HepG2 (cell line): ENCODE results near the gene IGF2BP3. TPM values are rescaled to one million over a fixed set of nuclear protein-coding genes. Genes with fewer than 3 reads are reported as not detected.

Experiments
- ATAC-seq: fragments of 200-7000 bp; cut with Tn5 transposase; 3 replicates; pipeline ENCODE4 v1.9.1; 2020; ENCODE audit warnings: mild to moderate bottlenecking, moderate library complexity
- BruUV-seq: library from RNA; stranded (reverse); fragments of 400-500 nt; replicated peaks from 2 replicates; lab custom pipeline; 2021; lab: Mats Ljungman, UMichigan
- CTCF ChIA-PET: fragments of 300-600 bp; formaldehyde crosslinking; extraction: SDS; loops from one replicate; lab custom pipeline; 2021; ENCODE audit warnings: low total read pairs, inconsistent platforms, low intra/inter-chr PET ratio; lab: Yijun Ruan, JAX
- POLR2A ChIA-PET: fragments of 350-600 bp; sonication (Branson Sonifier 250); formaldehyde crosslinking; loops from one replicate; lab custom pipeline; 2020; ENCODE audit warnings: antibody characterized with exemption, inconsistent platforms; lab: Yijun Ruan, JAX
- DNase-seq: peaks from one replicate; pipeline ENCODE4 v3.0.0-alpha.2; 2015; ENCODE audit warnings: low spot score
- FAIRE-seq: peaks from 3 replicates; lab custom pipeline; 2011; peaks lifted over from hg19 to GRCh38; lab: Jason Lieb, UNC
- H2AFZ ChIP-seq: one replicate; pipeline ENCODE4 v1.6.1; 2011; ENCODE audit warnings: low read length, inconsistent platforms
- H3K27ac ChIP-seq: fragments of 300-600 bp; 3 replicates; pipeline ENCODE4 v1.8.0; 2011; ENCODE audit warnings: mixed run types, mild to moderate bottlenecking, mixed read lengths, low read length, inconsistent platforms; ENCODE audit not compliant: insufficient read depth; ENCODE audit errors: extremely low read length
- H3K27me3 ChIP-seq, 2 experiments: fragments of 200-600 bp in 1 of 2; 2 replicates in 1 of 2; 3 replicates in 1 of 2; pipeline versions ENCODE4 v1.6.0 to v1.8.0; 2011; ENCODE audit warnings: low read length in 2 of 2, mild to moderate bottlenecking in 2 of 2, moderate library complexity in 2 of 2, inconsistent platforms in 1 of 2; ENCODE audit not compliant: insufficient read depth in 2 of 2, control insufficient read depth in 1 of 2
- H3K36me3 ChIP-seq, 2 experiments: fragments of 200-600 bp in 1 of 2; replicated peaks in 1 of 2; 2 replicates in 1 of 2; 3 replicates in 1 of 2; pipeline versions ENCODE4 v1.5.1 to v1.8.0; 2011; ENCODE audit warnings: low read length in 2 of 2, inconsistent platforms in 1 of 2; ENCODE audit not compliant: insufficient read depth in 2 of 2, control insufficient read depth in 1 of 2
- H3K4me1 ChIP-seq: 2 replicates; pipeline ENCODE4 v1.5.1; 2012; ENCODE audit warnings: low read length, inconsistent platforms; ENCODE audit not compliant: insufficient read depth
- H3K4me2 ChIP-seq: 2 replicates; pipeline ENCODE4 v1.6.0; 2011; ENCODE audit warnings: low read depth, low read length, inconsistent platforms
- H3K4me3 ChIP-seq, 3 experiments: fragments of 200-600 bp in 1 of 3; sonication (generic), shearing (Covaris generic) in 1 of 3; replicated peaks in 1 of 3; 2 replicates each; pipeline ENCODE4 v1.5.1; 2011 to 2016; ENCODE audit warnings: low read length in 3 of 3, inconsistent platforms in 2 of 3, low read depth in 2 of 3, mild to moderate bottlenecking in 2 of 3, control low read depth in 1 of 3, mixed read lengths in 1 of 3; ENCODE audit not compliant: insufficient read depth in 1 of 3
- H3K79me2 ChIP-seq: one replicate; pipeline ENCODE4 v1.6.1; 2011; ENCODE audit warnings: low read length, inconsistent platforms; ENCODE audit not compliant: insufficient read depth
- H3K9ac ChIP-seq: 2 replicates; pipeline ENCODE4 v1.6.0; 2011; ENCODE audit warnings: mild to moderate bottlenecking, low read depth, low read length, inconsistent platforms; ENCODE audit not compliant: insufficient read depth
- H3K9me3 ChIP-seq: 2 replicates; pipeline ENCODE4 v1.5.1; 2012; ENCODE audit warnings: mild to moderate bottlenecking, low read length
- H4K20me1 ChIP-seq: 2 replicates; pipeline ENCODE4 v1.6.0; 2011; ENCODE audit warnings: inconsistent platforms, mild to moderate bottlenecking, low read length, moderate library complexity; ENCODE audit not compliant: insufficient read depth
- DNMT3B ChIP-seq: conservative IDR thresholded peaks from 2 replicates; pipeline ENCODE4 v1.6.1; 2016; ENCODE audit warnings: missing biosample characterization, control low read depth
- HNRNPK ChIP-seq: fragments of 200-400 bp; formaldehyde crosslinking; IDR thresholded peaks from 2 replicates; pipeline ENCODE4 v1.6.1; 2018; ENCODE audit warnings: low read length, low read depth, moderate library complexity, mild to moderate bottlenecking; ENCODE audit not compliant: poor library complexity, severe bottlenecking
- ISX ChIP-seq: sonication (generic); formaldehyde crosslinking; conservative IDR thresholded peaks from 2 replicates; pipeline ENCODE4 v1.5.0; 2020; ENCODE audit warnings: missing genetic modification reagents
- NCOA5 ChIP-seq: sonication (generic); formaldehyde crosslinking; IDR thresholded peaks from 2 replicates; pipeline ENCODE4 v1.4.0; 2020; ENCODE audit warnings: missing genetic modification reagents
- PTBP1 ChIP-seq: fragments of 200-400 bp; formaldehyde crosslinking; IDR thresholded peaks from 2 replicates; pipeline ENCODE4 v1.6.1; 2018; ENCODE audit warnings: low read length, low read depth; ENCODE audit not compliant: poor library complexity, severe bottlenecking
- TFDP2 ChIP-seq: sonication (generic); formaldehyde crosslinking; IDR thresholded peaks from 2 replicates; pipeline ENCODE4 v1.4.0; 2020; ENCODE audit warnings: missing genetic modification reagents
- ZBTB42 ChIP-seq: sonication (generic); formaldehyde crosslinking; IDR thresholded peaks from 2 replicates; pipeline ENCODE4 v1.5.0; 2020; ENCODE audit warnings: mild to moderate bottlenecking, missing genetic modification reagents
- ZFAT ChIP-seq: sonication (generic); formaldehyde crosslinking; conservative IDR thresholded peaks from 2 replicates; pipeline ENCODE4 v1.8.1; 2023; ENCODE audit warnings: missing genetic modification reagents, inconsistent platforms
- ZFP1 ChIP-seq: IDR thresholded peaks from 2 replicates; pipeline ENCODE4 v1.6.1; 2016
- ZKSCAN1 ChIP-seq: fragments of 150-350 bp; IDR thresholded peaks from 2 replicates; pipeline ENCODE4 v1.6.1; 2014; ENCODE audit warnings: low read length
- ZNF230 ChIP-seq: sonication (generic); formaldehyde crosslinking; IDR thresholded peaks from 2 replicates; pipeline ENCODE4 v1.4.0; 2020; ENCODE audit warnings: mild to moderate bottlenecking, missing genetic modification reagents
- ZNF546 ChIP-seq: sonication (generic); formaldehyde crosslinking; conservative IDR thresholded peaks from 2 replicates; pipeline ENCODE4 v1.8.1; 2023; ENCODE audit warnings: mild to moderate bottlenecking, missing genetic modification reagents
- ZNF83 ChIP-seq: sonication (generic); formaldehyde crosslinking; IDR thresholded peaks from 2 replicates; pipeline ENCODE4 v1.4.0; 2020; ENCODE audit warnings: missing genetic modification reagents, mild to moderate bottlenecking, borderline replicate concordance
- ZSCAN9 ChIP-seq: IDR thresholded peaks from 2 replicates; pipeline ENCODE4 v1.6.1; 2016; ENCODE audit warnings: borderline replicate concordance
- WGBS: methylation state at CpG from one replicate; pipeline ENCODE4 v1.1.6; 2017; ENCODE audit warnings: low lambda C conversion rate; 5-methylcytosine and 5-hydroxymethylcytosine counted together
- in situ Hi-C: cut with HindIII; loops from 2 replicates; pipeline ENCODE4 v1.10.0; 2017; ENCODE audit warnings: low pct_unique_long_range_greater_than_20kb; ENCODE audit not compliant: extremely low pct_ligation_motif_present
- intact Hi-C: fragments of 100-400 bp; cut with micrococcal nuclease; formaldehyde crosslinking; loops from one replicate; pipeline ENCODE4 v1.10.0; 2022; ENCODE audit not compliant: unreplicated experiment
- polyA plus RNA-seq, 8 experiments: library from polyadenylated mRNA; depleted of rRNA in 3 of 8; stranded (reverse) in 7 of 8; unstranded in 1 of 8; fragments of >200 nt; fragmentation: Illumina TruSeq in 4 of 8; extraction: Trizol in 4 of 8; gene quantifications; 2 replicates each; pipeline versions ENCODE4 v1.2.1 to v1.2.3, GENCODE V29; 2011 to 2016; ENCODE audit warnings: low read depth in 4 of 8, missing spikeins in 1 of 8, mixed read lengths in 1 of 8; ENCODE audit not compliant: insufficient read depth in 1 of 8
- total RNA-seq, 5 experiments: library from RNA; depleted of rRNA; stranded (reverse); fragments of >200 nt; fragmentation: Illumina TruSeq; extraction: Trizol; gene quantifications; 2 replicates each; pipeline ENCODE4 v1.2.3, GENCODE V29; 2016; ENCODE audit warnings: low read depth in 1 of 5
- TF ChIP-seq, protein P1 (sequence below): sonication (generic); formaldehyde crosslinking; IDR thresholded peaks from 2 replicates; pipeline ENCODE4 v1.8.0; 2022; ENCODE audit warnings: mild to moderate bottlenecking, missing genetic modification reagents, moderate library complexity
- TF ChIP-seq, protein P2 (sequence below): sonication (generic); formaldehyde crosslinking; IDR thresholded peaks from 2 replicates; pipeline ENCODE4 v1.4.0; 2020; ENCODE audit warnings: missing genetic modification reagents
- TF ChIP-seq, protein P3 (sequence below): sonication (generic); formaldehyde crosslinking; IDR thresholded peaks from 2 replicates; pipeline ENCODE4 v1.4.0; 2020; ENCODE audit warnings: missing genetic modification reagents, borderline replicate concordance

IGF2BP3 gene
- total and polyA plus RNA-seq, 2 of the 13 experiments (the other 11 are each of a cell fraction or from before 2014, with no cell fraction given) = 37.7 to 39.5 TPM

- no peaks in the 10 kb centered on the region for H3K36me3 ChIP-seq
- ATAC-seq (no peak), FAIRE-seq (no peak), DNase-seq (no peak)
- no peak overlapping the region for H3K27ac ChIP-seq
- BruUV-seq = no TSS peak
- no peak overlapping the region for H3K4me3 ChIP-seq
- H3K9me3 ChIP-seq = no peaks in the 10 kb centered on the region
- H3K9ac ChIP-seq = no peak overlapping the region
- WGBS = 94% methylated on average over 5 of the region's 5 CpGs
- no peaks in the 10 kb centered on the region for H3K79me2 ChIP-seq
- in situ Hi-C loops (loop anchor here (10.0 kb wide), 1 partner anchor 249 kb away; no protein-coding TSS in a partner anchor), intact Hi-C loops (loop anchor here (10.0 kb wide), 1 partner anchor 159 kb away; no protein-coding TSS in a partner anchor)
- H3K4me2 ChIP-seq = no peak overlapping the region
- H2AFZ ChIP-seq = no peak overlapping the region
- POLR2A ChIA-PET = interaction anchor here (1.3 kb wide), 1 partner anchor 18 kb away, joined by 4 read pairs; no protein-coding TSS in a partner anchor
- peaks cover 44% of the 10 kb centered on the region for H3K4me1 ChIP-seq
- H3K27me3 ChIP-seq = no peaks in the 10 kb centered on the region
- no peaks in the 10 kb centered on the region for H4K20me1 ChIP-seq
- CTCF ChIA-PET = no interaction called here
- TF ChIP-seq HNRNPK (no peak), ZNF83 (CRISPR knock-in tag) (no peak), DNMT3B (CRISPR knock-in tag) (no peak), ZNF546 (no peak), ZNF230 (CRISPR knock-in tag) (no peak), ISX (CRISPR knock-in tag) (no peak), ZFAT (CRISPR knock-in tag) (no peak), TFDP2 (CRISPR knock-in tag) (no peak), ZKSCAN1 (no peak), ZSCAN9 (no peak), PTBP1 (no peak), ZFP1 (CRISPR knock-in tag) (no peak), NCOA5 (no peak), ZBTB42 (no peak)
- TF ChIP-seq, protein P1, sequence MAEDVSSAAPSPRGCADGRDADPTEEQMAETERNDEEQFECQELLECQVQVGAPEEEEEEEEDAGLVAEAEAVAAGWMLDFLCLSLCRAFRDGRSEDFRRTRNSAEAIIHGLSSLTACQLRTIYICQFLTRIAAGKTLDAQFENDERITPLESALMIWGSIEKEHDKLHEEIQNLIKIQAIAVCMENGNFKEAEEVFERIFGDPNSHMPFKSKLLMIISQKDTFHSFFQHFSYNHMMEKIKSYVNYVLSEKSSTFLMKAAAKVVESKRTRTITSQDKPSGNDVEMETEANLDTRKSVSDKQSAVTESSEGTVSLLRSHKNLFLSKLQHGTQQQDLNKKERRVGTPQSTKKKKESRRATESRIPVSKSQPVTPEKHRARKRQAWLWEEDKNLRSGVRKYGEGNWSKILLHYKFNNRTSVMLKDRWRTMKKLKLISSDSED (CRISPR knock-in tag) = no peak
- TF ChIP-seq, protein P2, sequence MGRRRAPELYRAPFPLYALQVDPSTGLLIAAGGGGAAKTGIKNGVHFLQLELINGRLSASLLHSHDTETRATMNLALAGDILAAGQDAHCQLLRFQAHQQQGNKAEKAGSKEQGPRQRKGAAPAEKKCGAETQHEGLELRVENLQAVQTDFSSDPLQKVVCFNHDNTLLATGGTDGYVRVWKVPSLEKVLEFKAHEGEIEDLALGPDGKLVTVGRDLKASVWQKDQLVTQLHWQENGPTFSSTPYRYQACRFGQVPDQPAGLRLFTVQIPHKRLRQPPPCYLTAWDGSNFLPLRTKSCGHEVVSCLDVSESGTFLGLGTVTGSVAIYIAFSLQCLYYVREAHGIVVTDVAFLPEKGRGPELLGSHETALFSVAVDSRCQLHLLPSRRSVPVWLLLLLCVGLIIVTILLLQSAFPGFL (CRISPR knock-in tag) = no peak
- TF ChIP-seq, protein P3, sequence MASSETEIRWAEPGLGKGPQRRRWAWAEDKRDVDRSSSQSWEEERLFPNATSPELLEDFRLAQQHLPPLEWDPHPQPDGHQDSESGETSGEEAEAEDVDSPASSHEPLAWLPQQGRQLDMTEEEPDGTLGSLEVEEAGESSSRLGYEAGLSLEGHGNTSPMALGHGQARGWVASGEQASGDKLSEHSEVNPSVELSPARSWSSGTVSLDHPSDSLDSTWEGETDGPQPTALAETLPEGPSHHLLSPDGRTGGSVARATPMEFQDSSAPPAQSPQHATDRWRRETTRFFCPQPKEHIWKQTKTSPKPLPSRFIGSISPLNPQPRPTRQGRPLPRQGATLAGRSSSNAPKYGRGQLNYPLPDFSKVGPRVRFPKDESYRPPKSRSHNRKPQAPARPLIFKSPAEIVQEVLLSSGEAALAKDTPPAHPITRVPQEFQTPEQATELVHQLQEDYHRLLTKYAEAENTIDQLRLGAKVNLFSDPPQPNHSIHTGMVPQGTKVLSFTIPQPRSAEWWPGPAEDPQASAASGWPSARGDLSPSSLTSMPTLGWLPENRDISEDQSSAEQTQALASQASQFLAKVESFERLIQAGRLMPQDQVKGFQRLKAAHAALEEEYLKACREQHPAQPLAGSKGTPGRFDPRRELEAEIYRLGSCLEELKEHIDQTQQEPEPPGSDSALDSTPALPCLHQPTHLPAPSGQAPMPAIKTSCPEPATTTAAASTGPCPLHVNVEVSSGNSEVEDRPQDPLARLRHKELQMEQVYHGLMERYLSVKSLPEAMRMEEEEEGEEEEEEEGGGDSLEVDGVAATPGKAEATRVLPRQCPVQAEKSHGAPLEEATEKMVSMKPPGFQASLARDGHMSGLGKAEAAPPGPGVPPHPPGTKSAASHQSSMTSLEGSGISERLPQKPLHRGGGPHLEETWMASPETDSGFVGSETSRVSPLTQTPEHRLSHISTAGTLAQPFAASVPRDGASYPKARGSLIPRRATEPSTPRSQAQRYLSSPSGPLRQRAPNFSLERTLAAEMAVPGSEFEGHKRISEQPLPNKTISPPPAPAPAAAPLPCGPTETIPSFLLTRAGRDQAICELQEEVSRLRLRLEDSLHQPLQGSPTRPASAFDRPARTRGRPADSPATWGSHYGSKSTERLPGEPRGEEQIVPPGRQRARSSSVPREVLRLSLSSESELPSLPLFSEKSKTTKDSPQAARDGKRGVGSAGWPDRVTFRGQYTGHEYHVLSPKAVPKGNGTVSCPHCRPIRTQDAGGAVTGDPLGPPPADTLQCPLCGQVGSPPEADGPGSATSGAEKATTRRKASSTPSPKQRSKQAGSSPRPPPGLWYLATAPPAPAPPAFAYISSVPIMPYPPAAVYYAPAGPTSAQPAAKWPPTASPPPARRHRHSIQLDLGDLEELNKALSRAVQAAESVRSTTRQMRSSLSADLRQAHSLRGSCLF (CRISPR knock-in tag) = no peak
These were observed 194.4 kb downstream of the IGF2BP3 start for GRCh38 chr7:23275912-23276311.
